HepG2 (cell line): Measurements from ENCODE around the gene ABHD1. TPM values are rescaled to one million over a fixed set of nuclear protein-coding genes. Genes with fewer than 3 reads are reported as not detected.
A peak's percentile ranks its signal among the peaks of the same experiment; 100 is the strongest.

Source experiments
- CEBPB ChIP-seq: IDR thresholded peaks from 2 replicates; pipeline ENCODE4 v1.6.1; 2011; ENCODE audit warnings: low read depth, low read length, improper control_type of control experiment, borderline replicate concordance
- CEBPG ChIP-seq: IDR thresholded peaks from 2 replicates; pipeline ENCODE4 v1.6.1; 2016
- GATAD2A ChIP-seq: IDR thresholded peaks from 2 replicates; pipeline ENCODE4 v1.6.1; 2016
- KLF9 ChIP-seq: IDR thresholded peaks from 2 replicates; pipeline ENCODE4 v1.6.1; 2016; ENCODE audit warnings: low read depth
- NCOR1 ChIP-seq: fragments of 200-600 bp; sonication (generic); IDR thresholded peaks from 2 replicates; pipeline ENCODE4 v1.7.0; 2017; ENCODE audit warnings: antibody characterized with exemption, low read length, borderline replicate concordance
- PBX2 ChIP-seq: IDR thresholded peaks from 2 replicates; pipeline ENCODE4 v1.6.1; 2016; ENCODE audit warnings: control low read depth
- PITX1 ChIP-seq: sonication (generic); formaldehyde crosslinking; IDR thresholded peaks from 2 replicates; pipeline ENCODE4 v1.5.1; 2020; ENCODE audit warnings: mild to moderate bottlenecking, missing genetic modification reagents
- REXO4 ChIP-seq: sonication (generic); formaldehyde crosslinking; IDR thresholded peaks from 2 replicates; pipeline ENCODE4 v1.8.0; 2022; ENCODE audit warnings: missing genetic modification reagents, mild to moderate bottlenecking, borderline replicate concordance
- RXRA ChIP-seq: sonication (generic); formaldehyde crosslinking; IDR thresholded peaks from 2 replicates; pipeline ENCODE4 v1.5.1; 2020; ENCODE audit warnings: missing genetic modification reagents
- SALL1 ChIP-seq: sonication (generic); formaldehyde crosslinking; IDR thresholded peaks from 2 replicates; pipeline ENCODE4 v1.8.0; 2022; ENCODE audit warnings: mild to moderate bottlenecking, missing genetic modification reagents
- SMAD3 ChIP-seq: sonication (generic); formaldehyde crosslinking; IDR thresholded peaks from 2 replicates; pipeline ENCODE4 v1.4.0; 2020; ENCODE audit warnings: missing genetic modification reagents
- SPEN ChIP-seq: sonication (generic); formaldehyde crosslinking; IDR thresholded peaks from 2 replicates; pipeline ENCODE4 v1.5.1; 2020; ENCODE audit warnings: low read depth, mild to moderate bottlenecking, missing genetic modification reagents
- TRAFD1 ChIP-seq: sonication (generic); formaldehyde crosslinking; IDR thresholded peaks from 2 replicates; pipeline ENCODE4 v1.5.1; 2020; ENCODE audit warnings: missing genetic modification reagents, mild to moderate bottlenecking, borderline replicate concordance
- ZFY ChIP-seq: sonication (generic); formaldehyde crosslinking; IDR thresholded peaks from 2 replicates; pipeline ENCODE4 v1.4.0; 2020; ENCODE audit warnings: missing genetic modification reagents
- ZMYM3 ChIP-seq: sonication (generic); formaldehyde crosslinking; IDR thresholded peaks from 2 replicates; pipeline ENCODE4 v1.5.1; 2020; ENCODE audit warnings: mild to moderate bottlenecking, missing genetic modification reagents
- ZNF251 ChIP-seq: sonication (generic); formaldehyde crosslinking; IDR thresholded peaks from 2 replicates; pipeline ENCODE4 v1.9.0; 2021; ENCODE audit warnings: mild to moderate bottlenecking, missing genetic modification reagents
- ZNF264 ChIP-seq: sonication (generic); formaldehyde crosslinking; IDR thresholded peaks from 2 replicates; pipeline ENCODE4 v1.4.0; 2020; ENCODE audit warnings: missing genetic modification reagents
- ZNF331 ChIP-seq: sonication (generic); formaldehyde crosslinking; IDR thresholded peaks from 2 replicates; pipeline ENCODE4 v1.4.0; 2020; ENCODE audit warnings: missing genetic modification reagents
- ZNF44 ChIP-seq: sonication (generic); formaldehyde crosslinking; IDR thresholded peaks from 2 replicates; pipeline ENCODE4 v1.5.1; 2020; ENCODE audit warnings: mild to moderate bottlenecking, missing genetic modification reagents
- ZNF607 ChIP-seq: sonication (generic); formaldehyde crosslinking; IDR thresholded peaks from 2 replicates; pipeline ENCODE4 v1.5.1; 2020; ENCODE audit warnings: missing genetic modification reagents, mild to moderate bottlenecking, borderline replicate concordance
- polyA plus RNA-seq, 8 experiments: library from polyadenylated mRNA; depleted of rRNA in 3 of 8; stranded (reverse) in 7 of 8; unstranded in 1 of 8; fragments of >200 nt; fragmentation: Illumina TruSeq in 4 of 8; extraction: Trizol in 4 of 8; gene quantifications; 2 replicates each; pipeline versions ENCODE4 v1.2.1 to v1.2.3, GENCODE V29; 2011 to 2016; ENCODE audit warnings: low read depth in 4 of 8, missing spikeins in 1 of 8, mixed read lengths in 1 of 8; ENCODE audit not compliant: insufficient read depth in 1 of 8
- total RNA-seq, 5 experiments: library from RNA; depleted of rRNA; stranded (reverse); fragments of >200 nt; fragmentation: Illumina TruSeq; extraction: Trizol; gene quantifications; 2 replicates each; pipeline ENCODE4 v1.2.3, GENCODE V29; 2016; ENCODE audit warnings: low read depth in 1 of 5
- TF ChIP-seq, protein P1 (sequence below): sonication (generic); formaldehyde crosslinking; IDR thresholded peaks from 2 replicates; pipeline ENCODE4 v1.5.1; 2020; ENCODE audit warnings: mild to moderate bottlenecking, missing genetic modification reagents

ABHD1 gene
- total and polyA plus RNA-seq, 2 of the 13 experiments (the other 11 are each of a cell fraction or from before 2014, with no cell fraction given), result 0.04 to 0.81 TPM

GRCh38 chr2:27126252-27126710 is 2.7 kb downstream of the ABHD1 start (continued):
- TF ChIP-seq PBX2 (CRISPR knock-in tag) (0 out of 2 replicates have a peak, but pooled peaks have one; percentile 14), CEBPB (peak; percentile 40; the same call in 1 of the 2 replicates), RXRA (CRISPR knock-in tag) (no peak), ZNF44 (CRISPR knock-in tag) (no peak), ZNF607 (CRISPR knock-in tag) (0 out of 2 replicates have a peak, but pooled peaks have one; percentile 45), ZNF331 (CRISPR knock-in tag) (peak; percentile 70; the same call in 1 of the 2 replicates), PITX1 (CRISPR knock-in tag) (peak; percentile 15; the same call in 1 of the 2 replicates), ZNF251 (CRISPR knock-in tag) (no peak), ZFY (CRISPR knock-in tag) (peak; percentile 30; the same call in 1 of the 2 replicates), SALL1 (peak; percentile 48), NCOR1 (peak; percentile 56; the same call in 1 of the 2 replicates), GATAD2A (peak; percentile 53; the same call in 1 of the 2 replicates), ZNF264 (CRISPR knock-in tag) (0 out of 2 replicates have a peak, but pooled peaks have one; percentile 45), SPEN (0 out of 2 replicates have a peak, but pooled peaks have one; percentile 46), REXO4 (no peak), SMAD3 (CRISPR knock-in tag) (peak; percentile 29; the same call in 1 of the 2 replicates), KLF9 (CRISPR knock-in tag) (no peak), TRAFD1 (peak; percentile 49; the same call in 1 of the 2 replicates), CEBPG (CRISPR knock-in tag) (peak; percentile 50; the same call in 1 of the 2 replicates), ZMYM3 (CRISPR knock-in tag) (peak; percentile 20; the same call in 1 of the 2 replicates)
- TF ChIP-seq, protein P1, sequence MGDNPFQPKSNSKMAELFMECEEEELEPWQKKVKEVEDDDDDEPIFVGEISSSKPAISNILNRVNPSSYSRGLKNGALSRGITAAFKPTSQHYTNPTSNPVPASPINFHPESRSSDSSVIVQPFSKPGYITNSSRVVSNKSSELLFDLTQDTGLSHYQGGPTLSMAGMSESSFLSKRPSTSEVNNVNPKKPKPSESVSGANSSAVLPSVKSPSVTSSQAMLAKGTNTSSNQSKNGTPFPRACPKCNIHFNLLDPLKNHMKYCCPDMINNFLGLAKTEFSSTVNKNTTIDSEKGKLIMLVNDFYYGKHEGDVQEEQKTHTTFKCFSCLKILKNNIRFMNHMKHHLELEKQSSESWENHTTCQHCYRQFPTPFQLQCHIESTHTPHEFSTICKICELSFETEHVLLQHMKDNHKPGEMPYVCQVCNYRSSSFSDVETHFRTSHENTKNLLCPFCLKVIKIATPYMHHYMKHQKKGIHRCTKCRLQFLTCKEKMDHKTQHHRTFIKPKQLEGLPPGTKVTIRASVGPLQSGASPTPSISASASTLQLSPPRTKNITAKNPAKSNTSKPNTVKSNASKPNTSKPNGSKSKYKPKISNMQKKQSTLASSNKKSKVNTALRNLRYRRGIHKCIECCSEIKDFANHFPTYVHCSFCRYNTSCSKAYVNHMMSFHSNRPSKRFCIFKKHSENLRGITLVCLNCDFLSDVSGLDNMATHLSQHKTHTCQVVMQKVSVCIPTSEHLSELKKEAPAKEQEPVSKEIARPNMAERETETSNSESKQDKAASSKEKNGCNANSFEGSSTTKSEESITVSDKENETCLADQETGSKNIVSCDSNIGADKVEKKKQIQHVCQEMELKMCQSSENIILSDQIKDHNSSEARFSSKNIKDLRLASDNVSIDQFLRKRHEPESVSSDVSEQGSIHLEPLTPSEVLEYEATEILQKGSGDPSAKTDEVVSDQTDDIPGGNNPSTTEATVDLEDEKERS (CRISPR knock-in tag), result no peak
